SK-N-SH (cell line): ENCODE results near the gene AGAP1.

Source experiments
- CTCF ChIP-seq: fragments of 200-600 bp; sonication (generic); IDR thresholded peaks from 2 replicates; pipeline ENCODE4 v1.6.1; 2017; ENCODE audit warnings: antibody characterized with exemption, mild to moderate bottlenecking, moderate library complexity
- EZH2phosphoT487 ChIP-seq: fragments of 200-600 bp; sonication (generic); IDR thresholded peaks from 2 replicates; pipeline ENCODE4 v1.6.1; 2017; ENCODE audit warnings: low read depth, mixed run types, mild to moderate bottlenecking, antibody characterized with exemption, moderate library complexity, borderline replicate concordance
- GABPA ChIP-seq: IDR thresholded peaks from 2 replicates; pipeline ENCODE4 v1.4.0; 2012; ENCODE audit warnings: low read depth, mild to moderate bottlenecking
- JUND ChIP-seq: IDR thresholded peaks from 2 replicates; pipeline ENCODE4 v1.4.0; 2012
- MAX ChIP-seq: IDR thresholded peaks from 2 replicates; pipeline ENCODE4 v1.4.0; 2012; ENCODE audit warnings: low read depth
- NFIC ChIP-seq: IDR thresholded peaks from 2 replicates; pipeline ENCODE4 v1.4.0; 2012; ENCODE audit warnings: borderline replicate concordance
- RCOR1 ChIP-seq: fragments of 150-350 bp; IDR thresholded peaks from 2 replicates; pipeline ENCODE4 v1.6.1; 2017; ENCODE audit warnings: antibody characterized with exemption, low read length
- RFX5 ChIP-seq: IDR thresholded peaks from 2 replicates; pipeline ENCODE4 v1.6.1; 2012; ENCODE audit warnings: mild to moderate bottlenecking, improper control_type of control experiment, low read length
- SMC3 ChIP-seq: IDR thresholded peaks from 2 replicates; pipeline ENCODE4 v1.6.1; 2012; ENCODE audit warnings: low read depth, low read length, improper control_type of control experiment
- TEAD4 ChIP-seq: IDR thresholded peaks from 2 replicates; pipeline ENCODE4 v1.4.0; 2012; ENCODE audit warnings: mild to moderate bottlenecking, borderline replicate concordance; ENCODE audit not compliant: insufficient read depth

GRCh38 chr2:235825946-235826345 is 332.1 kb downstream of the AGAP1 start:
- TF ChIP-seq RCOR1 (no peak), CTCF (no peak), EZH2phosphoT487 (no peak), GABPA (no peak), MAX (no peak), JUND (no peak), TEAD4 (no peak), NFIC (no peak), SMC3 (no peak), RFX5 (no peak)
